ENCODE measurements around the gene TBCD. TPM values are rescaled to one million over a fixed set of nuclear protein-coding genes. Genes with fewer than 3 reads are reported as not detected.

TBCD gene
- total RNA-seq, 1 experiment from 2014 or later = 129 TPM

DNA sequence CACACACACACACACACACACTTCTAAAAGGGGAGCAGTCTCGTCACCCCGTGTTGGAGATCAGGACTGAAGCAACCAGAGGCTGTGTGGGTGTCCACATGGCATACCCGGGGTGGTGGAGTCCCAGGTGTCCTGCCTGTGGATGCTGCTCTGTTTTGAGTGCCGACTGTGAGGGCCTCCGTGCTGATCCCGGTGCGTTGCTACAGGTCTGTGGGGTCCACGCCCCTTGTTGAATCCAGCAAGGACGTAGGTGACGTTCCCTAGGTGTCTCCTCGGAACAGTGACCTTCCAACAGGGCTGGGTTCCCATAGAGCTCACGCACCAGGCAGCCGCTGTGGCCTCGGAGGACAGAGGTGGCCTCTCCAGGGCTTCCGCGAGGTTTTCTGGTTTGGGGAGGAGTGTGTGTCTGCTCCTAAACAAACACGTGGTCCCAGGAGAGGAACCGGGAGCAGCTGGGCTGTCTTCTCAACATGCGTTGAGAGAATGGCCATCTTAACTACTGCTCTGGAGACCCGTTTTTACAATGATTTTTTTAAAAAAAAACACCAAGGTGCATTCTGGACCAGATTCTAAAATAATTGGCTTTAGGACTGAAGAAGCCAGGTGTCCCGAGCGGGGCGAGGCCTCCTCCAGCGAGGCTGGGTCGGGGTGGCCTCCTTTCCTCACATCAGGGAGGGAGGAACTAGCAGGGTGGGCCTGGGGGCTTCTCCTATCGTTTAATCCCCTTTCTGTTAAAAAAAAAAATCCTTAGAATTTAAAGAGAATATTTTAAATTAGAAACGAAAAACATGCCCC is 188.6 kb downstream of the TBCD start:
- Histone ChIP-seq H3K4me1 (ENCODE audit: insufficient read depth, low read length) (no peaks in the 10 kb centered on the region), H3K79me1 (ENCODE audit: insufficient read depth, low read depth, low read length, poor library complexity, severe bottlenecking) (no peaks in the 10 kb centered on the region), H3K79me2 (ENCODE audit: insufficient read depth, low read length) (no peaks in the 10 kb centered on the region), H3K4ac (ENCODE audit: low read depth, low read length) (no peak overlapping the region), H2AFZ (ENCODE audit: low read length) (no peak overlapping the region), H3T11ph (ENCODE audit: low read length) (no peak overlapping the region), H3K14ac (ENCODE audit: insufficient read depth, low read length) (no peak overlapping the region), H3K27me3 (ENCODE audit: insufficient read depth, low read length) (no peaks in the 10 kb centered on the region), H3K4me2 (ENCODE audit: insufficient read depth, insufficient read length, low read length) (no peak overlapping the region), H4K20me1 (ENCODE audit: control insufficient read depth, insufficient read depth, insufficient read length) (no peaks in the 10 kb centered on the region), H4K91ac (ENCODE audit: insufficient read length, low read depth, low read length) (no peak overlapping the region), H2BK5ac (ENCODE audit: insufficient read length, low read length) (no peak overlapping the region), H3K9ac (ENCODE audit: extremely low read depth, insufficient read length, low read length) (no peak overlapping the region), H3K27ac (ENCODE audit: insufficient read length, low read depth, low read length) (no peak overlapping the region), H3K23me2 (ENCODE audit: insufficient read length, low read depth, low read length, poor library complexity, severe bottlenecking) (no peaks in the 10 kb centered on the region), H3K18ac (ENCODE audit: insufficient read length, low read depth, low read length) (no peak overlapping the region), H3K23ac (ENCODE audit: insufficient read length, low read depth, low read length) (no peak overlapping the region), H2BK120ac (ENCODE audit: low read depth, low read length, poor library complexity, severe bottlenecking) (no peak overlapping the region), H4K8ac (replicated peaks; ENCODE audit: insufficient read length, low read depth, low read length) (no peak overlapping the region), H2BK20ac (ENCODE audit: low read depth, low read length, poor library complexity, severe bottlenecking) (no peak overlapping the region), H3K9me3 (ENCODE audit: control insufficient read depth, low read depth, low read length) (peaks cover 32% of the 10 kb centered on the region), H2AK5ac (ENCODE audit: insufficient read length, low read length) (no peak overlapping the region), H4K5ac (ENCODE audit: insufficient read length, low read depth, low read length) (no peak overlapping the region), H2BK15ac (ENCODE audit: low read depth, low read length) (no peak overlapping the region), H3K56ac (ENCODE audit: insufficient read length, low read depth, low read length) (no peak overlapping the region), H2BK12ac (ENCODE audit: insufficient read length, low read depth, low read length) (no peak overlapping the region)
- H3K9me3 Mint-ChIP-seq = peaks cover 31 to 37% of the 10 kb centered on the region in 2 experiments
- no peak overlapping the region for H3K4me3 Mint-ChIP-seq
- H3K27ac Mint-ChIP-seq = no peak overlapping the region
- no CpG with 5 or more reads among the region's 27 CpGs for WGBS (ENCODE audit: extremely low coverage, insufficient read length, low lambda C conversion rate)
- TF ChIP-seq, protein P1, sequence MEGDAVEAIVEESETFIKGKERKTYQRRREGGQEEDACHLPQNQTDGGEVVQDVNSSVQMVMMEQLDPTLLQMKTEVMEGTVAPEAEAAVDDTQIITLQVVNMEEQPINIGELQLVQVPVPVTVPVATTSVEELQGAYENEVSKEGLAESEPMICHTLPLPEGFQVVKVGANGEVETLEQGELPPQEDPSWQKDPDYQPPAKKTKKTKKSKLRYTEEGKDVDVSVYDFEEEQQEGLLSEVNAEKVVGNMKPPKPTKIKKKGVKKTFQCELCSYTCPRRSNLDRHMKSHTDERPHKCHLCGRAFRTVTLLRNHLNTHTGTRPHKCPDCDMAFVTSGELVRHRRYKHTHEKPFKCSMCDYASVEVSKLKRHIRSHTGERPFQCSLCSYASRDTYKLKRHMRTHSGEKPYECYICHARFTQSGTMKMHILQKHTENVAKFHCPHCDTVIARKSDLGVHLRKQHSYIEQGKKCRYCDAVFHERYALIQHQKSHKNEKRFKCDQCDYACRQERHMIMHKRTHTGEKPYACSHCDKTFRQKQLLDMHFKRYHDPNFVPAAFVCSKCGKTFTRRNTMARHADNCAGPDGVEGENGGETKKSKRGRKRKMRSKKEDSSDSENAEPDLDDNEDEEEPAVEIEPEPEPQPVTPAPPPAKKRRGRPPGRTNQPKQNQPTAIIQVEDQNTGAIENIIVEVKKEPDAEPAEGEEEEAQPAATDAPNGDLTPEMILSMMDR (conservative IDR thresholded peaks at IDR 0.05) = no peak
- no peaks in the 10 kb centered on the region; the same call in 1 of the 2 replicates for H3K27me3 Mint-ChIP-seq (ENCODE audit: low read depth)
- peaks cover 0 to 6% of the 10 kb centered on the region in 2 experiments; a peak in 1 of 4 replicates for H3K4me1 Mint-ChIP-seq
- no peak for DNase-seq
- H3K36me3 Mint-ChIP-seq (ENCODE audit: insufficient read depth in 1 of 3, low read depth in 3 of 3) = peaks cover 68 to 98% (median 94%) of the 10 kb centered on the region in 3 experiments
